ENCODE measurements around the gene YPEL1.

- TF ChIP-seq EZH2 (IDR thresholded peaks at IDR 0.05) (no peak), POLR2AphosphoS5 (IDR thresholded peaks at IDR 0.05; ENCODE audit: borderline replicate concordance, low read depth, low read length) (no peak), FOXP2 (optimal IDR thresholded peaks at IDR 0.05; ENCODE audit: control extremely low read depth, extremely low read length, insufficient read depth) (no peak)
Observed at GRCh38 chr22:21778705-21779363, 43.2 kb upstream of the YPEL1 start.
